ENCODE data around the gene IGF1R. TPM values are rescaled to one million over a fixed set of nuclear protein-coding genes. Genes with fewer than 3 reads are reported as not detected.

IGF1R gene
- total and polyA plus RNA-seq, 2 of the 13 experiments (the other 11 are each of a cell fraction or from before 2014, with no cell fraction given) = 15.9 to 18.4 TPM

DNA sequence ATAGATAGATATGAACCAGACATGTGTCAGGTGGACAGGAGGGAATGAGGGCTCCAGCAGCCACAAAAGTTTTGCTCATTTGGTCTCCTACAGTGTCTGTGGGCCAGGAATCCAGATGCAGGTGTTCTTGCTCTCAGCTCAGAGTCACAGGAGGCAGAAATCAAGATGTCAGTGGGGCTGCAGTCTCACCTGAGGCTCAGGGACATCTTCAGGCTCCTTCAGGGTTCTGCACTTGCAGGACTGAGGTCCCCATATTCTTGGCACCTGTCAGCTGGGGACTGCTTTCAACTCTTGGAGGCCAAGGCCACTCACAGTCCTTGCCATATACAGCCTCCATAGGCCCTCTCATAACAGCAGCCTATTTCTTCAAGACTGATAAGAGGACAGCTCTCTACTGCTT lies 301.9 kb downstream of the IGF1R start (continued):
- TF ChIP-seq, protein P1, sequence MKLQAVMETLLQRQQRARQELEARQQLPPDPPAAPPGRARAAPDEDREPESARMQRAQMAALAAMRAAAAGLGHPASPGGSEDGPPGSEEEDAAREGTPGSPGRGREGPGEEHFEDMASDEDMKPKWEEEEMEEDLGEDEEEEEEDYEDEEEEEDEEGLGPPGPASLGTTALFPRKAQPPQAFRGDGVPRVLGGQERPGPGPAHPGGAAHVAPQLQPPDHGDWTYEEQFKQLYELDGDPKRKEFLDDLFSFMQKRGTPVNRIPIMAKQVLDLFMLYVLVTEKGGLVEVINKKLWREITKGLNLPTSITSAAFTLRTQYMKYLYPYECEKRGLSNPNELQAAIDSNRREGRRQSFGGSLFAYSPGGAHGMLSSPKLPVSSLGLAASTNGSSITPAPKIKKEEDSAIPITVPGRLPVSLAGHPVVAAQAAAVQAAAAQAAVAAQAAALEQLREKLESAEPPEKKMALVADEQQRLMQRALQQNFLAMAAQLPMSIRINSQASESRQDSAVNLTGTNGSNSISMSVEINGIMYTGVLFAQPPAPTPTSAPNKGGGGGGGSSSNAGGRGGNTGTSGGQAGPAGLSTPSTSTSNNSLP (IDR thresholded peaks at IDR 0.05; ENCODE audit: low read depth, low read length) = no peak
- TF ChIP-seq ZNF24 (IDR thresholded peaks at IDR 0.05) (no peak), ZNF7 (CRISPR knock-in tag; IDR thresholded peaks at IDR 0.05) (no peak), ZNF552 (CRISPR knock-in tag; IDR thresholded peaks at IDR 0.05; ENCODE audit: borderline replicate concordance) (no peak), SRSF4 (IDR thresholded peaks at IDR 0.05; ENCODE audit: low read depth, low read length, poor library complexity, severe bottlenecking) (no peak)

DNA sequence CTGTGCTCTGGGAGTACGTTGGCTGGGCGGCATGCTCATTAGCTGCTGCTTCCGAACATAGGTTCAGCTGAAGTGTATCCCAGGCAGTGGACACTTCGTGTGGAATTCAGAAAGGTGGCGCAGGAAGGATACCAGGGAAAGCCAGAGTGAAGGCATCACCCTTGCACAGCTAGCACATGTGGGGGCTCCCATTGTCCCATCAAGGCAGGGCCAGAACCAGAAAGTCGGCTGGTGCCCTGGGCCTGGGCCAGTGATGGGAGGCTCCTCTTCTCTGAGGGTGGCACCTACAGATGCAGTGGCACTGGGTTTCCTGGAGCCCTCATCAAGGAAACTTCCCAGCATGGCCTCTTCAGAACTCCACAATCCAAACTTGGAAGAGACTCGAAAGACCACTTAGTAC lies 302.7 kb downstream of the IGF1R start:
- WGBS (ENCODE audit: low lambda C conversion rate) = 96% methylated on average over 4 of the region's 7 CpGs
- H3K36me3 ChIP-seq (replicated peaks in 1 of 2; ENCODE audit: control insufficient read depth in 1 of 2, insufficient read depth in 2 of 2, low read length in 2 of 2) = peaks cover 33 to 64% of the 10 kb centered on the region in 2 experiments; a peak in 4 of 5 replicates
- no peaks in the 10 kb centered on the region; the same call in 1 of the 2 replicates for H4K20me1 ChIP-seq (ENCODE audit: insufficient read depth, low read length)
- in situ Hi-C loops (cut with HindIII; ENCODE audit: extremely low pct_ligation_motif_present, low pct_unique_long_range_greater_than_20kb) (no loop called here), intact Hi-C loops (cut with micrococcal nuclease; ENCODE audit: unreplicated experiment) (no loop called here)
- H3K79me2 ChIP-seq (ENCODE audit: insufficient read depth, low read length) = no peaks in the 10 kb centered on the region
- no peaks in the 10 kb centered on the region for H3K27me3 ChIP-seq (ENCODE audit: control insufficient read depth in 1 of 2, insufficient read depth in 2 of 2, low read length in 2 of 2)
- peaks cover 19% of the 10 kb centered on the region for H3K4me1 ChIP-seq (ENCODE audit: insufficient read depth, low read length)
- no peak overlapping the region for H3K4me2 ChIP-seq (ENCODE audit: low read depth, low read length)
- H3K4me3 ChIP-seq (replicated peaks in 1 of 3; ENCODE audit: insufficient read depth in 1 of 3, low read depth in 2 of 3, low read length in 3 of 3) = no peak overlapping the region
- H3K27ac ChIP-seq (ENCODE audit: extremely low read length, insufficient read depth, low read length) = peak overlapping the region; percentile 44
- no peaks in the 10 kb centered on the region for H3K9me3 ChIP-seq (ENCODE audit: low read length)
- ATAC-seq = no peak
- ChIA-PET POLR2A (no interaction called here), CTCF (ENCODE audit: low intra/inter-chr PET ratio, low total read pairs) (no interaction called here)
- no peak overlapping the region for H3K9ac ChIP-seq (ENCODE audit: insufficient read depth, low read depth, low read length)
- FAIRE-seq = no peak
- no peak for DNase-seq (ENCODE audit: low spot score)
- no TSS peak for BruUV-seq (replicated peaks)
- no peak overlapping the region for H2AFZ ChIP-seq (ENCODE audit: low read length)
- TF ChIP-seq ZNF672 (CRISPR knock-in tag; IDR thresholded peaks at IDR 0.05) (no peak), ZNF225 (CRISPR knock-in tag; IDR thresholded peaks at IDR 0.05) (no peak), ZNF746 (CRISPR knock-in tag; IDR thresholded peaks at IDR 0.05) (no peak), ZSCAN22 (CRISPR knock-in tag; IDR thresholded peaks at IDR 0.05) (no peak), ZNF24 (IDR thresholded peaks at IDR 0.05) (no peak), ZNF530 (CRISPR knock-in tag; IDR thresholded peaks at IDR 0.05; ENCODE audit: low read depth) (no peak), ZNF205 (CRISPR knock-in tag; IDR thresholded peaks at IDR 0.05) (no peak), CAMTA2 (CRISPR knock-in tag; IDR thresholded peaks at IDR 0.05; ENCODE audit: borderline replicate concordance) (no peak)
- TF ChIP-seq, protein P2, sequence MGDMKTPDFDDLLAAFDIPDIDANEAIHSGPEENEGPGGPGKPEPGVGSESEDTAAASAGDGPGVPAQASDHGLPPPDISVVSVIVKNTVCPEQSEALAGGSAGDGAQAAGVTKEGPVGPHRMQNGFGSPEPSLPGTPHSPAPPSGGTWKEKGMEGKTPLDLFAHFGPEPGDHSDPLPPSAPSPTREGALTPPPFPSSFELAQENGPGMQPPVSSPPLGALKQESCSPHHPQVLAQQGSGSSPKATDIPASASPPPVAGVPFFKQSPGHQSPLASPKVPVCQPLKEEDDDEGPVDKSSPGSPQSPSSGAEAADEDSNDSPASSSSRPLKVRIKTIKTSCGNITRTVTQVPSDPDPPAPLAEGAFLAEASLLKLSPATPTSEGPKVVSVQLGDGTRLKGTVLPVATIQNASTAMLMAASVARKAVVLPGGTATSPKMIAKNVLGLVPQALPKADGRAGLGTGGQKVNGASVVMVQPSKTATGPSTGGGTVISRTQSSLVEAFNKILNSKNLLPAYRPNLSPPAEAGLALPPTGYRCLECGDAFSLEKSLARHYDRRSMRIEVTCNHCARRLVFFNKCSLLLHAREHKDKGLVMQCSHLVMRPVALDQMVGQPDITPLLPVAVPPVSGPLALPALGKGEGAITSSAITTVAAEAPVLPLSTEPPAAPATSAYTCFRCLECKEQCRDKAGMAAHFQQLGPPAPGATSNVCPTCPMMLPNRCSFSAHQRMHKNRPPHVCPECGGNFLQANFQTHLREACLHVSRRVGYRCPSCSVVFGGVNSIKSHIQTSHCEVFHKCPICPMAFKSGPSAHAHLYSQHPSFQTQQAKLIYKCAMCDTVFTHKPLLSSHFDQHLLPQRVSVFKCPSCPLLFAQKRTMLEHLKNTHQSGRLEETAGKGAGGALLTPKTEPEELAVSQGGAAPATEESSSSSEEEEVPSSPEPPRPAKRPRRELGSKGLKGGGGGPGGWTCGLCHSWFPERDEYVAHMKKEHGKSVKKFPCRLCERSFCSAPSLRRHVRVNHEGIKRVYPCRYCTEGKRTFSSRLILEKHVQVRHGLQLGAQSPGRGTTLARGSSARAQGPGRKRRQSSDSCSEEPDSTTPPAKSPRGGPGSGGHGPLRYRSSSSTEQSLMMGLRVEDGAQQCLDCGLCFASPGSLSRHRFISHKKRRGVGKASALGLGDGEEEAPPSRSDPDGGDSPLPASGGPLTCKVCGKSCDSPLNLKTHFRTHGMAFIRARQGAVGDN (CRISPR knock-in tag; IDR thresholded peaks at IDR 0.05) = no peak
- TF ChIP-seq, protein P3, sequence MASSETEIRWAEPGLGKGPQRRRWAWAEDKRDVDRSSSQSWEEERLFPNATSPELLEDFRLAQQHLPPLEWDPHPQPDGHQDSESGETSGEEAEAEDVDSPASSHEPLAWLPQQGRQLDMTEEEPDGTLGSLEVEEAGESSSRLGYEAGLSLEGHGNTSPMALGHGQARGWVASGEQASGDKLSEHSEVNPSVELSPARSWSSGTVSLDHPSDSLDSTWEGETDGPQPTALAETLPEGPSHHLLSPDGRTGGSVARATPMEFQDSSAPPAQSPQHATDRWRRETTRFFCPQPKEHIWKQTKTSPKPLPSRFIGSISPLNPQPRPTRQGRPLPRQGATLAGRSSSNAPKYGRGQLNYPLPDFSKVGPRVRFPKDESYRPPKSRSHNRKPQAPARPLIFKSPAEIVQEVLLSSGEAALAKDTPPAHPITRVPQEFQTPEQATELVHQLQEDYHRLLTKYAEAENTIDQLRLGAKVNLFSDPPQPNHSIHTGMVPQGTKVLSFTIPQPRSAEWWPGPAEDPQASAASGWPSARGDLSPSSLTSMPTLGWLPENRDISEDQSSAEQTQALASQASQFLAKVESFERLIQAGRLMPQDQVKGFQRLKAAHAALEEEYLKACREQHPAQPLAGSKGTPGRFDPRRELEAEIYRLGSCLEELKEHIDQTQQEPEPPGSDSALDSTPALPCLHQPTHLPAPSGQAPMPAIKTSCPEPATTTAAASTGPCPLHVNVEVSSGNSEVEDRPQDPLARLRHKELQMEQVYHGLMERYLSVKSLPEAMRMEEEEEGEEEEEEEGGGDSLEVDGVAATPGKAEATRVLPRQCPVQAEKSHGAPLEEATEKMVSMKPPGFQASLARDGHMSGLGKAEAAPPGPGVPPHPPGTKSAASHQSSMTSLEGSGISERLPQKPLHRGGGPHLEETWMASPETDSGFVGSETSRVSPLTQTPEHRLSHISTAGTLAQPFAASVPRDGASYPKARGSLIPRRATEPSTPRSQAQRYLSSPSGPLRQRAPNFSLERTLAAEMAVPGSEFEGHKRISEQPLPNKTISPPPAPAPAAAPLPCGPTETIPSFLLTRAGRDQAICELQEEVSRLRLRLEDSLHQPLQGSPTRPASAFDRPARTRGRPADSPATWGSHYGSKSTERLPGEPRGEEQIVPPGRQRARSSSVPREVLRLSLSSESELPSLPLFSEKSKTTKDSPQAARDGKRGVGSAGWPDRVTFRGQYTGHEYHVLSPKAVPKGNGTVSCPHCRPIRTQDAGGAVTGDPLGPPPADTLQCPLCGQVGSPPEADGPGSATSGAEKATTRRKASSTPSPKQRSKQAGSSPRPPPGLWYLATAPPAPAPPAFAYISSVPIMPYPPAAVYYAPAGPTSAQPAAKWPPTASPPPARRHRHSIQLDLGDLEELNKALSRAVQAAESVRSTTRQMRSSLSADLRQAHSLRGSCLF (CRISPR knock-in tag; IDR thresholded peaks at IDR 0.05; ENCODE audit: borderline replicate concordance) = no peak
